Neural cell (in vitro differentiated cells): Measurements from ENCODE around the gene COL6A2. TPM values are rescaled to one million over a fixed set of nuclear protein-coding genes. Genes with fewer than 3 reads are reported as not detected.

ENCODE experiments used
- H2AFZ ChIP-seq: fragments of 200-600, 300-800 bp; sonication (generic), shearing (Covaris generic); 2 replicates; pipeline ENCODE4 v1.6.0; 2014; ENCODE audit warnings: low read depth, mild to moderate bottlenecking, antibody characterized with exemption, low read length, moderate library complexity
- H3F3A ChIP-seq: fragments of 200-600 bp; shearing (Covaris generic); 2 replicates; pipeline ENCODE4 v1.6.1; 2016; ENCODE audit warnings: mild to moderate bottlenecking, moderate library complexity, mixed read lengths, antibody characterized with exemption, low read length; ENCODE audit not compliant: insufficient read depth, poor library complexity, severe bottlenecking
- H3K27ac ChIP-seq: fragments of 200-600, 300-800 bp; sonication (generic), shearing (Covaris generic); 2 replicates; pipeline ENCODE4 v1.5.1; 2014; ENCODE audit warnings: mild to moderate bottlenecking, low read length, moderate library complexity
- H3K27me3 ChIP-seq: fragments of 300-800, 200-600 bp; sonication (generic), shearing (Covaris generic); 2 replicates; pipeline ENCODE4 v1.6.0; 2014; ENCODE audit warnings: mild to moderate bottlenecking, low read depth, low read length, moderate library complexity; ENCODE audit not compliant: insufficient read depth
- H3K36me3 ChIP-seq: fragments of 300-800, 200-600 bp; sonication (generic), shearing (Covaris generic); 2 replicates; pipeline ENCODE4 v1.5.1; 2014; ENCODE audit warnings: mild to moderate bottlenecking, antibody characterized with exemption, low read length, moderate library complexity; ENCODE audit not compliant: insufficient read depth
- H3K4me2 ChIP-seq: fragments of 300-800, 200-600 bp; sonication (generic), shearing (Covaris generic); 2 replicates; pipeline ENCODE4 v1.6.0; 2014; ENCODE audit warnings: mild to moderate bottlenecking, low read length
- H3K4me3 ChIP-seq: fragments of 300-800, 200-600 bp; sonication (generic), shearing (Covaris generic); 2 replicates; pipeline ENCODE4 v1.5.1; 2014; ENCODE audit warnings: mild to moderate bottlenecking, low read length, moderate library complexity
- H3K79me2 ChIP-seq: fragments of 200-600 bp; shearing (Covaris generic); replicated peaks from 2 replicates; pipeline ENCODE4 v1.6.0; 2014; ENCODE audit warnings: mild to moderate bottlenecking, low read length, moderate library complexity; ENCODE audit not compliant: insufficient read depth
- H3K9ac ChIP-seq: fragments of 300-800, 200-600 bp; sonication (generic), shearing (Covaris generic); 2 replicates; pipeline ENCODE4 v1.6.1; 2016; ENCODE audit warnings: mild to moderate bottlenecking, low read length, mixed read lengths
- H3K9me2 ChIP-seq: fragments of 200-600 bp; shearing (Covaris generic); 2 replicates; pipeline ENCODE4 v1.6.1; 2016; ENCODE audit warnings: mild to moderate bottlenecking, low read length, mixed read lengths; ENCODE audit not compliant: insufficient read depth
- H3K9me3 ChIP-seq: fragments of 200-600, 300-800 bp; sonication (generic), shearing (Covaris generic); 2 replicates; pipeline ENCODE4 v1.6.1; 2016; ENCODE audit warnings: mild to moderate bottlenecking, mixed run types, low read length, moderate library complexity, mixed read lengths
- H4K20me1 ChIP-seq: fragments of 200-600 bp; shearing (Covaris generic); 2 replicates; pipeline ENCODE4 v1.6.1; 2016; ENCODE audit warnings: mild to moderate bottlenecking, mixed run types; ENCODE audit not compliant: insufficient read depth
- CTCF ChIP-seq: fragments of 450-650 bp; IDR thresholded peaks from 2 replicates; pipeline ENCODE4 v1.5.1; 2014; ENCODE audit warnings: antibody characterized with exemption, mild to moderate bottlenecking, moderate library complexity; ENCODE audit not compliant: poor library complexity, severe bottlenecking
- EP300 ChIP-seq: fragments of 450-650 bp; conservative IDR thresholded peaks from 2 replicates; pipeline ENCODE4 v1.6.1; 2014; ENCODE audit warnings: antibody characterized with exemption, mild to moderate bottlenecking, moderate library complexity; ENCODE audit not compliant: poor library complexity, severe bottlenecking
- EZH2 ChIP-seq: fragments of 200-600, 300-800 bp; shearing (Covaris generic), sonication (generic); IDR thresholded peaks from 2 replicates; pipeline ENCODE4 v1.6.1; 2014; ENCODE audit warnings: antibody characterized with exemption, low read length, borderline replicate concordance, mild to moderate bottlenecking; ENCODE audit not compliant: insufficient read depth, poor library complexity, severe bottlenecking
- MXI1 ChIP-seq: fragments of 450-650 bp; conservative IDR thresholded peaks from 2 replicates; pipeline ENCODE4 v1.6.1; 2014; ENCODE audit warnings: antibody characterized with exemption, mild to moderate bottlenecking; ENCODE audit not compliant: poor library complexity, severe bottlenecking
- POLR2AphosphoS5 ChIP-seq: IDR thresholded peaks from 2 replicates; pipeline ENCODE4 v1.6.1; 2012
- RAD21 ChIP-seq: fragments of 450-650 bp; conservative IDR thresholded peaks from 2 replicates; pipeline ENCODE4 v1.6.1; 2014; ENCODE audit warnings: antibody characterized with exemption, mild to moderate bottlenecking, moderate library complexity
- REST ChIP-seq: IDR thresholded peaks from 2 replicates; pipeline ENCODE4 v1.6.1; 2012; ENCODE audit warnings: borderline replicate concordance
- SMC3 ChIP-seq: fragments of 450-650 bp; conservative IDR thresholded peaks from 2 replicates; pipeline ENCODE4 v1.6.1; 2014; ENCODE audit warnings: antibody characterized with exemption, mild to moderate bottlenecking, moderate library complexity; ENCODE audit not compliant: poor library complexity
- TAF1 ChIP-seq: IDR thresholded peaks from 2 replicates; pipeline ENCODE4 v1.6.1; 2012; ENCODE audit warnings: low read depth
- polyA plus RNA-seq: library from polyadenylated mRNA; depleted of rRNA; stranded (reverse); fragments of >200 nt; gene quantifications from 2 replicates; pipeline ENCODE4 v1.2.3, GENCODE V29; 2014

Gene COL6A2
- polyA plus RNA-seq, 1 donor from 2014 or later: not detected

- no peak for TF ChIP-seq MXI1
- no peak for TF ChIP-seq POLR2AphosphoS5
- Histone ChIP-seq H4K20me1 (no peaks in the 10 kb centered on the region), H3K9ac (no peak overlapping the region), H3K9me2 (no peaks in the 10 kb centered on the region), H3K27me3 (no peaks in the 10 kb centered on the region), H3K4me2 (no peak overlapping the region), H3K9me3 (no peaks in the 10 kb centered on the region), H3K36me3 (no peaks in the 10 kb centered on the region), H3K27ac (no peak overlapping the region), H3F3A (no peaks in the 10 kb centered on the region), H3K4me3 (no peak overlapping the region), H3K79me2 (no peaks in the 10 kb centered on the region), H2AFZ (no peak overlapping the region)
Observed at GRCh38 chr21:46151261-46151988, 53.5 kb downstream of the COL6A2 start.

- Histone ChIP-seq H3K9me3 (no peaks in the 10 kb centered on the region), H2AFZ (no peak overlapping the region), H3K9ac (no peak overlapping the region), H3K27me3 (no peaks in the 10 kb centered on the region), H3F3A (no peaks in the 10 kb centered on the region), H3K27ac (no peak overlapping the region), H4K20me1 (no peaks in the 10 kb centered on the region), H3K36me3 (no peaks in the 10 kb centered on the region), H3K4me3 (no peak overlapping the region), H3K79me2 (no peaks in the 10 kb centered on the region), H3K9me2 (no peaks in the 10 kb centered on the region), H3K4me2 (no peak overlapping the region)
- no peak for TF ChIP-seq CTCF
- no peak for TF ChIP-seq POLR2AphosphoS5
- TF ChIP-seq TAF1: no peak
- no peak for TF ChIP-seq MXI1
- TF ChIP-seq REST: no peak
- TF ChIP-seq RAD21: no peak
- no peak for TF ChIP-seq EZH2
- no peak for TF ChIP-seq SMC3
- TF ChIP-seq EP300: no peak
Observed at GRCh38 chr21:46151989-46152926, 54.3 kb downstream of the COL6A2 start.
